Thyroid gland (tissue), 4 donors: Measurements from ENCODE around the gene SMNDC1. TPM values are rescaled to one million over a fixed set of nuclear protein-coding genes. Genes with fewer than 3 reads are reported as not detected.
"Not testable (repeated sequence)": the region's sequence is repeated elsewhere in the genome, so short reads cannot be mapped to it uniquely, and the experiment has no call there.

Experiments
- DNase-seq, 2 donors: peaks; one replicate each; pipeline ENCODE4 v3.0.0-alpha.2; 2019
- H3K27ac ChIP-seq, 3 donors: fragments of 200-600 bp; sonication (generic); 1 replicate in 2 of 3; 2 replicates in 1 of 3; pipeline ENCODE4 v1.5.1; 2016 to 2019; ENCODE audit warnings: mild to moderate bottlenecking in 1 of 3, moderate library complexity in 1 of 3
- H3K27me3 ChIP-seq: fragments of 200-600 bp; sonication (generic); one replicate; pipeline ENCODE4 v1.5.1; 2019
- H3K36me3 ChIP-seq, 2 donors: fragments of 200-600 bp; sonication (generic); one replicate each; pipeline ENCODE4 v1.5.1; 2016 to 2019
- H3K4me1 ChIP-seq, 2 donors: fragments of 200-600 bp; sonication (generic); one replicate each; pipeline ENCODE4 v1.5.1; 2017 to 2019
- H3K4me3 ChIP-seq, 3 donors: fragments of 200-600 bp; sonication (generic); replicated peaks in 1 of 3; 1 replicate in 2 of 3; 2 replicates in 1 of 3; pipeline ENCODE4 v1.5.1; 2016; ENCODE audit warnings: mild to moderate bottlenecking in 1 of 3
- H3K9me3 ChIP-seq: fragments of 200-600 bp; sonication (generic); one replicate; pipeline ENCODE4 v1.5.1; 2017
- CTCF ChIP-seq, 6 experiments: fragments of 200-600 bp in 3 of 6; fragments of 450-650 bp in 3 of 6; sonication (generic) in 3 of 6; IDR thresholded peaks; one replicate each; pipeline ENCODE4 v1.5.1; 2016 to 2019; ENCODE audit warnings: antibody characterized with exemption in 6 of 6, mild to moderate bottlenecking in 2 of 6, inconsistent platforms in 1 of 6, moderate library complexity in 1 of 6
- POLR2A ChIP-seq, 2 donors: fragments of 450-650 bp; IDR thresholded peaks; one replicate each; pipeline ENCODE4 v1.6.1; 2017; ENCODE audit warnings: antibody characterized with exemption in 2 of 2, mild to moderate bottlenecking in 2 of 2, moderate library complexity in 1 of 2
- WGBS, 2 donors: methylation state at CpG; one replicate each; pipeline ENCODE4 v1.1.5; 2017; 5-methylcytosine and 5-hydroxymethylcytosine counted together
- intact Hi-C: fragments of 100-400 bp; cut with DNase I; formaldehyde crosslinking; loops from one replicate; pipeline ENCODE4 v1.15.1; 2023
- total RNA-seq, 4 donors: library from RNA; depleted of rRNA; stranded (reverse); fragments of >200 nt; gene quantifications; one replicate each; pipeline ENCODE4 v1.2.3, GENCODE V29; 2016

Gene SMNDC1
- total RNA-seq, 4 donors from 2014 or later: 12.3 to 16.3 (median 13.5) TPM

- 90 to 93% methylated on average over 3 of the region's 3 CpGs for WGBS, 2 donors
- H3K27ac ChIP-seq: no peak overlapping the region
- no peaks in the 10 kb centered on the region for H3K9me3 ChIP-seq
- intact Hi-C loops: no loop called here
- no peak for TF ChIP-seq POLR2A (IDR thresholded peaks at IDR 0.05)
- no peak for TF ChIP-seq CTCF (IDR thresholded peaks at IDR 0.05)
- no peaks in the 10 kb centered on the region for H3K27me3 ChIP-seq
- H3K36me3 ChIP-seq: no peaks in the 10 kb centered on the region
- peaks cover 0 to 14% of the 10 kb centered on the region in 2 donors for H3K4me1 ChIP-seq
- no peak overlapping the region for H3K4me3 ChIP-seq
- DNase-seq: peak in 1 of 2 donors; percentile 26
Measured at GRCh38 chr10:110337906-110338305, 33.2 kb upstream of the SMNDC1 start.

- H3K4me3 ChIP-seq: no peak overlapping the region
- no peak for DNase-seq
- no peak for TF ChIP-seq CTCF (IDR thresholded peaks at IDR 0.05)
- no peak for TF ChIP-seq POLR2A (IDR thresholded peaks at IDR 0.05)
- no peaks in the 10 kb centered on the region for H3K36me3 ChIP-seq
- H3K27me3 ChIP-seq: no peaks in the 10 kb centered on the region
- H3K9me3 ChIP-seq: no peaks in the 10 kb centered on the region
- H3K4me1 ChIP-seq: peaks cover 0 to 14% of the 10 kb centered on the region in 2 donors
- intact Hi-C loops: no loop called here
- no peak overlapping the region for H3K27ac ChIP-seq
- 52 to 65% methylated on average over 4 of the region's 4 CpGs for WGBS, 2 donors
Measured at GRCh38 chr10:110337401-110337800, 32.7 kb upstream of the SMNDC1 start.

GRCh38 chr10:110336111-110336721 lies 31.5 kb upstream of the SMNDC1 start:
- Histone ChIP-seq H3K27me3 (no peaks in the 10 kb centered on the region), H3K9me3 (no peaks in the 10 kb centered on the region), H3K27ac (no peak overlapping the region), H3K4me3 (no peak overlapping the region), H3K36me3 (no peaks in the 10 kb centered on the region), H3K4me1 (peaks cover 0 to 14% of the 10 kb centered on the region in 2 donors)
- intact Hi-C loops: no loop called here
- TF ChIP-seq CTCF (IDR thresholded peaks at IDR 0.05): no peak
- no peak for TF ChIP-seq POLR2A (IDR thresholded peaks at IDR 0.05)
- DNase-seq: no peak
- WGBS, 2 donors: 52 to 63% methylated on average over 10 of the region's 10 CpGs

- Histone ChIP-seq H3K27me3 (no peaks in the 10 kb centered on the region), H3K36me3 (no peaks in the 10 kb centered on the region), H3K4me1 (peaks cover 0 to 14% of the 10 kb centered on the region in 2 donors), H3K27ac (no peak overlapping the region), H3K9me3 (no peaks in the 10 kb centered on the region), H3K4me3 (no peak overlapping the region)
- TF ChIP-seq CTCF (IDR thresholded peaks at IDR 0.05) (no peak), POLR2A (IDR thresholded peaks at IDR 0.05) (no peak)
- no peak for DNase-seq
- intact Hi-C loops: no loop called here
- WGBS, 2 donors: 75 to 79% methylated on average over 7 of the region's 7 CpGs
Measured at GRCh38 chr10:110335314-110336064, 30.8 kb upstream of the SMNDC1 start.

GRCh38 chr10:110334061-110334656 lies 29.4 kb upstream of the SMNDC1 start:
- peaks cover 0 to 14% of the 10 kb centered on the region in 2 donors for H3K4me1 ChIP-seq
- DNase-seq: no peak
- TF ChIP-seq POLR2A (IDR thresholded peaks at IDR 0.05) (no peak), CTCF (IDR thresholded peaks at IDR 0.05) (no peak)
- no peak overlapping the region for H3K4me3 ChIP-seq
- 79 to 92% methylated on average over 5 of the region's 5 CpGs for WGBS, 2 donors
- H3K9me3 ChIP-seq: no peaks in the 10 kb centered on the region
- H3K27me3 ChIP-seq: no peaks in the 10 kb centered on the region
- no peak overlapping the region for H3K27ac ChIP-seq
- no peaks in the 10 kb centered on the region for H3K36me3 ChIP-seq
- intact Hi-C loops: no loop called here

- DNase-seq: not testable (repeated sequence)
Measured at GRCh38 chr10:110331226-110331795, 26.6 kb upstream of the SMNDC1 start.

More at GRCh38 chr10:110331226-110331795, 26.6 kb upstream of the SMNDC1 start:
- H3K4me1 ChIP-seq, H3K27ac ChIP-seq, H3K9me3 ChIP-seq, H3K27me3 ChIP-seq, intact Hi-C loops, H3K36me3 ChIP-seq, H3K4me3 ChIP-seq: not testable (repeated sequence)
- WGBS, 2 donors: 97 to 98% methylated on average over 17 to 25 of the region's 32 CpGs
